Lung microvascular endothelial cell (primary cell): ENCODE measurements around the gene GULP1. TPM values are rescaled to one million over a fixed set of nuclear protein-coding genes. Genes with fewer than 3 reads are reported as not detected.

Source experiments
- DNase-seq, 2 donors: peaks; one replicate each; pipeline versions ENCODE4 v3.0.0 to v3.0.0-alpha.2; 2010; ENCODE audit warnings: low read depth in 2 of 2
- total RNA-seq: library from RNA; depleted of rRNA; stranded (reverse); fragments of >200 nt; gene quantifications from 2 replicates; pipeline ENCODE4 v1.2.1, GENCODE V29; 2014

GULP1 gene
- total RNA-seq, 1 donor from 2014 or later: 2.4 TPM

GRCh38 chr2:188322569-188323551, 31.2 kb downstream of the GULP1 start:
- DNase-seq: peak in 1 of 2 donors; percentile 21

- peak in 1 of 2 donors; percentile 14 for DNase-seq
These were observed 32.4 kb downstream of the GULP1 start for GRCh38 chr2:188324067-188324466.

DNA sequence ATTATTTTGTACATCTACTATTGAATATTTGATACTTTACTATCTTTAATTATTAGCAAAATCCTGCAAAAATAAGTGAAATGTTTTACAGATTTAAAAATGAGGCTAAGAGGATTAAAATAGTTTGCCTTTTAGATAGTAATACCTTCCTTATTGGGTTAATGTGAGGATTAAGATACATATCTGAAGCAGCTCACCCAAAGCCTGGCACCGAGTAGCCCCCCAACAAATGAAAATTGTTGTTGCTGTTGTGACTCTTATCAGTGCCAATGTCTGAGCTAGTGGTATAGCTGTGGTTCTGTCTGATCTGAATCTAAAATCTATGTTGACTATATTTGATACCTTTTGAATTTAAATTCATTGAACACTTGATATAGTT, 34.6 kb downstream of the GULP1 start:
- no peak for DNase-seq

DNA sequence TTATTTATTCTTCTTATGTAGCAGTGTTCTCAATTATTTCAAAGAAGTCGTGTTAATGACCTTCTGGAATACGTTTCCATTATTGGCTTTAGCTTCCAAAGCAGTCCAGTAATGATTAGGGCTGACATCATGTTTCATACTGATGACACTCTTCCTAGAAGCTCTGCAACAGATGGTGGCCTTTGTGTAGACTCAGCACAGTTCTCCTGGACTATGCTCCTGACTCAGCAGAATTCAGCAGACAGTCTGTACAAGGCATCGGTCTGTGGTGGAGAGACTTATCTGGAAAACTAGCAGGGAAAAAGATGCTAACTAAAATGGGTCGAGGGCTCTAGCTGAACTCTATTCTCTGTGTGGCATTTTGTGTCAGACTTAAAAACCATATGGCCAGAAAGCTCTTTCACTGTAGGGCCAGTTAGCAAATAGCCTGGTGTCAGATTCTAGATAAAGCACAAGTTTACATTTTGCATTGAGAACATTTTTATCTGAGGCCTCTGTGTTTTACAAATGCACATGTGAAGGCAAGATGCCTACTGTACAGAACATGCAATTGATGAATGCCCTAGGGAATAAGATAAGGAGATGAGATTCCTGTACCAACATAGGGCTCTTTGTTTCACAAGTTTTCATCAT, 35.1 kb downstream of the GULP1 start:
- no peak for DNase-seq

DNA sequence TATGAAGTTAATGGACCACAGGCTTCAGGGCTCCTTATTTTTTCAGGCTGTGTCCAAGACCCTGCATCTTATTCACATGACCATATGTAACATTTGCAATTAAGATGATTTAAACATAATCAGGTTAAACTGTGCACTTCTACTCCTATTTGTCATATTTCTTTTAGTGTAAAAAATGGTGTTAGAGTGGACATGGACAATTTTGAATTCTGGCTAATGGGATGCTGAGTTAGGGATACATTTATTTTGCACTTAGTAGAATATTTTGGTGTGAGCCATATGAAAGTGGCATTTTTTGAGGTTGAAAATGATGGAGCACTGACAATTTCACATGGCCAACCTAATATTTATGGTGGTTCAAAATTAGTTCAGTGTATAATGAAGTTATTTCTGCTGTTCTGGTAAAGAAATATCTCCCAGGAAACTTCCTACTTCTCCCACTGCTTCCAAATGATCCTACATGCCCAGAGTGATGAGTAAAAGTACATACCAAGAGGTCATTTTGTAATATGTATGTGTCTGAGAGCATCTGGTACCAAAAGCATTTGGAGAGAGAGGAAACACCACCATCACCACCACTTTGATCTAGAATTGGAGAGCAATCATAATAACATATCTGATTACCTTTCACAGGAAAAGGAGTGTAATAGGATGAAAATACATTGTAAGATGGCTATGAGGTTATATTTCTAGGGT, 36.0 kb downstream of the GULP1 start:
- DNase-seq: no peak

DNA sequence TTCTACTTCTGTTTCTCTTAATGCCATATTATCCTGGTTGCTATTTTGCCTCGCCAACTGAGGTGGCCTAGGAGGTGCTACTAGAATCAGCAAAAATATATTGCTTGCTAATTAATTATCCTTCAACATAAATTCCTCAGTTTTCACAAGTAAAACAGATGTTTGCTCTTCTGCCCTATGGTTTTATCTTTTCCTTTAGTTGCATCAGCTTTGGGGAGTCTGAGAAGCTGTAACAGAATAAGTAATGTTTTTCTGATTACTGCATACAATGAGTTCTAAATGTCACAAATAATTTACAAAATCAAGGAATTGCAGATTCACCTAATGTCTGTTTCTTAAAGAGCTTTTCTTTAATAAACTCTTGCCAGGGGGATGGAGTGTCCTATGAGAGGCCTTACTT, 36.7 kb downstream of the GULP1 start:
- DNase-seq: no peak

- DNase-seq: no peak
These were observed 38.8 kb downstream of the GULP1 start for GRCh38 chr2:188330316-188331053.

GRCh38 chr2:188332619-188333018, 40.9 kb downstream of the GULP1 start:
- DNase-seq: no peak

DNA sequence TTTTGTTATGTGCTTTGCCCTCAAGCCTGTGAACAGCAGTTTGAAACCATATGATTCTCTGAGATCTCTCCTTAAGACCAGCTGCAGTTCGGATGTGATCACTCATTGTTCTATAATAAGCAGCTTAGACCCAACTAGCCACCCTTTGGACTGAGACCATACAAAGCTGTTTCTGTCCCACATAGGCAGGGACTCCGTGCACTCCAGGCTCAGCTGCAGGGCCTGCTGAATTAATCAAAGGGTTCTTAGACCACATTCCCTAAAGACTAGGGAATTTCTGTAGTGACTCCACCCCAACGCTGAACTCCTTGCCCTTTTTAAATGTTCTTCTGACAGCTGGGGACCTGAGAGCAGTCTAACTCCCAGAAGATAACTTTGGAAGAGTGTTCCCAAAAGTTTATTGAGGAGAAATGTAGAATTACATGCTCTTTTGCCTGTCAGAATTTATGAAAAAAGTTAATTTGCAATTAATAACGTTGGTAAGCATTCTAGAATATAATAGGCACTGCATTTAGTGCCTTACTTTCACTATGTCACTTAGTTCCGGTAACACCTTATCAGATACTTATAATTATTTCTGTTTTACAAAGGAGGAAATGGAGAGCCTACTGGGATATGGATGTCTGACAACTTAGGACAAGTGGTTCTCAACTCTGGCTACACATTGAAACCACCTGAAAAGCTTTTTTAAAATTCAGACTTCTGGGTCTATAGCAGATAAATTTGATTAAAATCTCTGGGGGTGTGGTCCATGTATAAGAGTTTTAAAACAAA, 42.3 kb downstream of the GULP1 start:
- DNase-seq: peak in 1 of 2 donors; percentile 66

DNA sequence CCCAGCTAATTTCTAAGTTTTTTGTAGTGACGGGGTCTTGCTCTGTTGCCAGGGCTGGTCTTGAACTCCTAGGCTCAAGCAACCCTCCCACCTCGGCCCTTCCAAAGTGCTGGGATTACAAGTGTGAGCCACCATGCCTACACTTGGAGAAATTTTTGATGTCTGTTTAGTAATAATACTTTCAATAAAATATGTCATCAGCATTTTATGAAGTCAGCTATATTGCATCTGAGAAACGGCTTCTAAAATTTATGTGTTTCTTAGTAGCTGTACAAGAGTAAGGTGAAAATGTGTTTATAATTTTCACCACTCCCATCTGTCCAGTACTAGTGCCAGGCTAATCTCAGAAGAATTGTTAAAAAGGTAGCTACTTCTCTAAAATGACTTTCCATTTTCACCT, 46.8 kb downstream of the GULP1 start:
- DNase-seq: no peak

DNA sequence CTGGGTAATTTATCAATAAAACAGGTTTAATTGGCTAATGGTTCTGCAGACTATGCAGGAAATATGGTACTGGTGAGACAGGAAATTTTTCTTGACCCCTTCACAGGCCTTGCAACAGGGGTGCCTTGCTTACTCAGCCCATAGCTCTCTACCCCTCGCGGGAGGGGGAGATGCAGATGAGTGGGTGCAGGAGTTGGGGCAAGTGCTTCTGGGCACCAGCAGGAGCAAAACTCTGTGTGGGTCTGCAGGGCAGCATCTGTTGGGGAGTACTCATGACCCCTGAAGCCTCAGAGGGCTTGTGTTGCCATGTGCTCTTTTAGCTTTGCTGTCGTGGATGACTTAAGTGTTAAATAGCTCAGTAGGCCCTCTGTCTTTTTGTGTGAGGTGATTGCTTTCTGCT, 48.6 kb downstream of the GULP1 start:
- DNase-seq: no peak

- DNase-seq: no peak
These were observed 53.3 kb downstream of the GULP1 start for GRCh38 chr2:188345020-188345419.

- no peak for DNase-seq
These were observed 53.8 kb downstream of the GULP1 start for GRCh38 chr2:188345426-188345825.

- no peak for DNase-seq
These were observed 54.3 kb downstream of the GULP1 start for GRCh38 chr2:188345831-188346458.

GRCh38 chr2:188349019-188349418, 57.3 kb downstream of the GULP1 start:
- no peak for DNase-seq

- no peak for DNase-seq
These were observed 61.6 kb downstream of the GULP1 start for GRCh38 chr2:188353282-188353681.

GRCh38 chr2:188360485-188361263, 69.0 kb downstream of the GULP1 start:
- DNase-seq: no peak

DNA sequence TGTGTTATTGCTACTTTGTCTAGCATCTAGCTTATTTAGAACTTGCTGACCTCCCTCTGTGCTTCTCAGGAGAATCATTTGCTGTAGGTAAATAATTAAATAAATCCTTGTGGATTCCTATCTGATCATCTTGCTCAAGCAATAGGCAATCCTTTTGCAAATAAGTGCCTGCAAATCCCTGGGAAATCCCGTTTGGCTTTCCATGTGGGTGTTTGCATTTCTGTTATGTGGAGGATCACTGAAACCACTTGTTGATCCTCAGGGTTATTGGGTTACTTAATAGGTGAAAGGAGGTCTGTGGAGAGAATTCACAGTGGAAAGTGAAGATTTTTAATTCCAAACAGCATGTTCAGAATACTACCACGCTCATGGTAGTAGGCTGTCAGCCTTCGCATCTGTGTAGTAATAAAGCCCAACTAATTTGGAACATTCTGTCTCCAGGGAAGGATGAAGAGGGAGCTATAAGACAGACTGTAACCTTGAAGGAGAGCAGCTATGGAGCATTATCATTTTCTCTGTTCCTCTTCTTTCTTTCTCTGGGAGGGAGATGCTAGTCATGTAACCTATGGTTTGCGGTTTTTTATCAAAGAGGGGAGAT, 72.5 kb downstream of the GULP1 start:
- DNase-seq: no peak

DNA sequence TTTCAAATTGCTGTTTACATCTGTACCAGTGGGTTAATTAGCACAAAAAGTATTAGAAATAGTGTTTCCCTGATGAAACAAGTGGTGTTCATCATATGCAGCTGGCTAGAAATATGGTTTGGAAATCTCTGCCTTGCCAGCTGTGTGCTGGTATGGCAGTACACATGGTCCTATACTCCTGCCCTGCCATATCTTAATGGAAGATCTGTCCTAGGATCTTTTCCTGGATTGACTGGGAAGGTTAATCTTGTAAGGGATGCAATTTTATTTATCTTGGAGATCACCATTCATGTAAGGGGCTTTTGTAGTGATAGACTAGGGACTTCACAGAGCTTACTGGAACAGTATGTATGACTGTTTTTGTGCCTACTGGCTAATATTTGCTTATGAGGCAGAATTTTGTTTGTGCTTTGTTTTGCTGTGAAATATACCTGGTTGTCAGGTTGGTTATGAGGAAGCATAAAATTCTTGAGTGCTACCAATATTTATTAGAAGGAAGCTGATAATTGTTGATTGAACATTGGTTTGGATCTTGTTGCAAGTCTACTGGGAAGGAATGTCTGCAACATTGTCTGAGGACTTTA, 73.5 kb downstream of the GULP1 start:
- no peak for DNase-seq
